ENCODE data around the gene UCHL5.

DNA sequence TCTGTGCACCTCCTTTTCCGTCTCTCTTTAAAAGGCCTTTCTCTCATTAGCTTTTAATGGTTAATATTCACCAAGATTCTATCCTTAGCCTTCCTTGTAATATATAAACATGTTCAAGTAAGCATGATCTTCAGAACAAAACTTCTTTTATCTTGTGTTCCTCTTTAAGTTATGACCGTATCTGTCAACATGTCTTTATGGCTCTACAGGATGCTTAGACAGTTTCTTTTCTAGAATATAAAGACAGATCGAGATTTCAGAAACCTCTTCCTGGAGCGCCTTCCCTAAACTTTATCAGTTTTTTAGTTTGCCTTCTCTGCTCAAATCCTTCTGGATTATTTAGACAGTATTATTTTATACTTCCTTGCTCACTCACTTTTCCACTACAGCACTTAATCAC, 7.4 kb upstream of the UCHL5 start:
- no peak for TF ChIP-seq CTCF (conservative IDR thresholded peaks at IDR 0.05; ENCODE audit: low read length)
- no peak for TF ChIP-seq EZH2phosphoT487 (IDR thresholded peaks at IDR 0.05; ENCODE audit: borderline replicate concordance, low read depth, low read length)
